Hematopoietic multipotent progenitor cell treated with erythropoietin and hydrocortisone succinate and interleukin-3 and kit ligand, for 8 days (in vitro differentiated cells): ENCODE data around the gene SNX6.
A peak's percentile ranks its signal among the peaks of the same experiment; 100 is the strongest.

ENCODE experiments used
- DNase-seq: peaks from one replicate; pipeline ENCODE4 v3.0.0-alpha.2; 2015

SNX6 gene

GRCh38 chr14:34633742-34634141 is 3.8 kb upstream of the SNX6 start:
- DNase-seq, result no peak

- DNase-seq, result no peak
These were observed 2.5 kb upstream of the SNX6 start for GRCh38 chr14:34632411-34632978.

- DNase-seq, result no peak
These were observed 648 bp downstream of the SNX6 start for GRCh38 chr14:34629344-34629656.

- DNase-seq, result peak; percentile 57
These were observed 1.2 kb downstream of the SNX6 start for GRCh38 chr14:34628681-34629135.

- no peak for DNase-seq
These were observed 6.4 kb downstream of the SNX6 start for GRCh38 chr14:34623506-34623905.

- DNase-seq, result no peak
These were observed 9.1 kb downstream of the SNX6 start for GRCh38 chr14:34620839-34621238.

- DNase-seq, result no peak
These were observed 9.8 kb downstream of the SNX6 start for GRCh38 chr14:34620115-34620514.

- no peak for DNase-seq
These were observed 10.5 kb downstream of the SNX6 start for GRCh38 chr14:34619471-34619870.

- no peak for DNase-seq
These were observed 13.6 kb downstream of the SNX6 start for GRCh38 chr14:34616360-34616759.

- DNase-seq, result no peak
These were observed 14.4 kb downstream of the SNX6 start for GRCh38 chr14:34615507-34615906.

GRCh38 chr14:34614638-34615037 is 15.3 kb downstream of the SNX6 start:
- no peak for DNase-seq

GRCh38 chr14:34610101-34610500 is 19.8 kb downstream of the SNX6 start:
- no peak for DNase-seq

- DNase-seq, result no peak
These were observed 24.5 kb downstream of the SNX6 start for GRCh38 chr14:34605461-34605860.

GRCh38 chr14:34604995-34605394 is 25.0 kb downstream of the SNX6 start:
- DNase-seq, result no peak

- DNase-seq, result no peak
These were observed 33.1 kb downstream of the SNX6 start for GRCh38 chr14:34596891-34597290.

- no peak for DNase-seq
These were observed 36.1 kb downstream of the SNX6 start for GRCh38 chr14:34593740-34594375.

- no peak for DNase-seq
These were observed 37.3 kb downstream of the SNX6 start for GRCh38 chr14:34592623-34593022.

GRCh38 chr14:34583525-34583924 is 46.4 kb downstream of the SNX6 start:
- DNase-seq, result no peak

GRCh38 chr14:34582117-34582680 is 47.7 kb downstream of the SNX6 start:
- DNase-seq, result no peak

- no peak for DNase-seq
These were observed 49.6 kb downstream of the SNX6 start for GRCh38 chr14:34580381-34580780.

- DNase-seq, result no peak
These were observed 58.2 kb downstream of the SNX6 start for GRCh38 chr14:34571771-34572170.

- no peak for DNase-seq
These were observed 60.2 kb downstream of the SNX6 start for GRCh38 chr14:34569750-34570149.

- no peak for DNase-seq
These were observed 61.1 kb downstream of the SNX6 start for GRCh38 chr14:34568803-34569202.

GRCh38 chr14:34562776-34563150 is 67.2 kb downstream of the SNX6 start:
- DNase-seq, result no peak
